ENCODE results near the gene ZMYND8. TPM values are rescaled to one million over a fixed set of nuclear protein-coding genes. Genes with fewer than 3 reads are reported as not detected.

ZMYND8 gene
- total and polyA plus RNA-seq, 10 of the 15 experiments (the other 5 are each of a cell fraction or from before 2014, with no cell fraction given) = 12.9 to 54.8 (median 23.1) TPM

DNA sequence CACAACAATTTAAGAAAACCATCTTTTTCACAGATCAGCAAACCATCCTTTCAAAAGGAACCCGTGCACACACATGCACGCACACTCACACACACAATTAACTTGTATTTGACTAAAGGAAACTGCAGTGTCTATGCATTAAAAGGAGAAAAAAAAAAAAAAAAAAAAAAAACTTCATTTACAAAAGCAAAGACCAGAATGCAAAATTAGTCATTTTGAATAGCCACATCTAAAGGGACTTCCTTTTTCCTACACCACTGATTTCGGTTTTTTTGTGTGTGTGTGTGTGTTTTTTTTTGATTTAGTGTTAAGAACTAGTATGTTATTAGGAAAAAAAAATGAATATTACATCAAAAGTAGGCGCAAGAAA lies 6.3 kb downstream of the ZMYND8 start (continued):
- TF ChIP-seq, protein P1, sequence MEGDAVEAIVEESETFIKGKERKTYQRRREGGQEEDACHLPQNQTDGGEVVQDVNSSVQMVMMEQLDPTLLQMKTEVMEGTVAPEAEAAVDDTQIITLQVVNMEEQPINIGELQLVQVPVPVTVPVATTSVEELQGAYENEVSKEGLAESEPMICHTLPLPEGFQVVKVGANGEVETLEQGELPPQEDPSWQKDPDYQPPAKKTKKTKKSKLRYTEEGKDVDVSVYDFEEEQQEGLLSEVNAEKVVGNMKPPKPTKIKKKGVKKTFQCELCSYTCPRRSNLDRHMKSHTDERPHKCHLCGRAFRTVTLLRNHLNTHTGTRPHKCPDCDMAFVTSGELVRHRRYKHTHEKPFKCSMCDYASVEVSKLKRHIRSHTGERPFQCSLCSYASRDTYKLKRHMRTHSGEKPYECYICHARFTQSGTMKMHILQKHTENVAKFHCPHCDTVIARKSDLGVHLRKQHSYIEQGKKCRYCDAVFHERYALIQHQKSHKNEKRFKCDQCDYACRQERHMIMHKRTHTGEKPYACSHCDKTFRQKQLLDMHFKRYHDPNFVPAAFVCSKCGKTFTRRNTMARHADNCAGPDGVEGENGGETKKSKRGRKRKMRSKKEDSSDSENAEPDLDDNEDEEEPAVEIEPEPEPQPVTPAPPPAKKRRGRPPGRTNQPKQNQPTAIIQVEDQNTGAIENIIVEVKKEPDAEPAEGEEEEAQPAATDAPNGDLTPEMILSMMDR (IDR thresholded peaks at IDR 0.05 in 2 of 3, conservative IDR thresholded peaks at IDR 0.05 in 1 of 3; ENCODE audit: control insufficient read depth in 2 of 3, extremely low read depth in 1 of 3, insufficient read depth in 1 of 3, low read depth in 3 of 3, low read length in 3 of 3) = no peak
- TF ChIP-seq, protein P2, sequence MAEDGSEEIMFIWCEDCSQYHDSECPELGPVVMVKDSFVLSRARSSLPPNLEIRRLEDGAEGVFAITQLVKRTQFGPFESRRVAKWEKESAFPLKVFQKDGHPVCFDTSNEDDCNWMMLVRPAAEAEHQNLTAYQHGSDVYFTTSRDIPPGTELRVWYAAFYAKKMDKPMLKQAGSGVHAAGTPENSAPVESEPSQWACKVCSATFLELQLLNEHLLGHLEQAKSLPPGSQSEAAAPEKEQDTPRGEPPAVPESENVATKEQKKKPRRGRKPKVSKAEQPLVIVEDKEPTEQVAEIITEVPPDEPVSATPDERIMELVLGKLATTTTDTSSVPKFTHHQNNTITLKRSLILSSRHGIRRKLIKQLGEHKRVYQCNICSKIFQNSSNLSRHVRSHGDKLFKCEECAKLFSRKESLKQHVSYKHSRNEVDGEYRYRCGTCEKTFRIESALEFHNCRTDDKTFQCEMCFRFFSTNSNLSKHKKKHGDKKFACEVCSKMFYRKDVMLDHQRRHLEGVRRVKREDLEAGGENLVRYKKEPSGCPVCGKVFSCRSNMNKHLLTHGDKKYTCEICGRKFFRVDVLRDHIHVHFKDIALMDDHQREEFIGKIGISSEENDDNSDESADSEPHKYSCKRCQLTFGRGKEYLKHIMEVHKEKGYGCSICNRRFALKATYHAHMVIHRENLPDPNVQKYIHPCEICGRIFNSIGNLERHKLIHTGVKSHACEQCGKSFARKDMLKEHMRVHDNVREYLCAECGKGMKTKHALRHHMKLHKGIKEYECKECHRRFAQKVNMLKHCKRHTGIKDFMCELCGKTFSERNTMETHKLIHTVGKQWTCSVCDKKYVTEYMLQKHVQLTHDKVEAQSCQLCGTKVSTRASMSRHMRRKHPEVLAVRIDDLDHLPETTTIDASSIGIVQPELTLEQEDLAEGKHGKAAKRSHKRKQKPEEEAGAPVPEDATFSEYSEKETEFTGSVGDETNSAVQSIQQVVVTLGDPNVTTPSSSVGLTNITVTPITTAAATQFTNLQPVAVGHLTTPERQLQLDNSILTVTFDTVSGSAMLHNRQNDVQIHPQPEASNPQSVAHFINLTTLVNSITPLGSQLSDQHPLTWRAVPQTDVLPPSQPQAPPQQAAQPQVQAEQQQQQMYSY (CRISPR knock-in tag; IDR thresholded peaks at IDR 0.05) = no peak
- TF ChIP-seq, protein P3, sequence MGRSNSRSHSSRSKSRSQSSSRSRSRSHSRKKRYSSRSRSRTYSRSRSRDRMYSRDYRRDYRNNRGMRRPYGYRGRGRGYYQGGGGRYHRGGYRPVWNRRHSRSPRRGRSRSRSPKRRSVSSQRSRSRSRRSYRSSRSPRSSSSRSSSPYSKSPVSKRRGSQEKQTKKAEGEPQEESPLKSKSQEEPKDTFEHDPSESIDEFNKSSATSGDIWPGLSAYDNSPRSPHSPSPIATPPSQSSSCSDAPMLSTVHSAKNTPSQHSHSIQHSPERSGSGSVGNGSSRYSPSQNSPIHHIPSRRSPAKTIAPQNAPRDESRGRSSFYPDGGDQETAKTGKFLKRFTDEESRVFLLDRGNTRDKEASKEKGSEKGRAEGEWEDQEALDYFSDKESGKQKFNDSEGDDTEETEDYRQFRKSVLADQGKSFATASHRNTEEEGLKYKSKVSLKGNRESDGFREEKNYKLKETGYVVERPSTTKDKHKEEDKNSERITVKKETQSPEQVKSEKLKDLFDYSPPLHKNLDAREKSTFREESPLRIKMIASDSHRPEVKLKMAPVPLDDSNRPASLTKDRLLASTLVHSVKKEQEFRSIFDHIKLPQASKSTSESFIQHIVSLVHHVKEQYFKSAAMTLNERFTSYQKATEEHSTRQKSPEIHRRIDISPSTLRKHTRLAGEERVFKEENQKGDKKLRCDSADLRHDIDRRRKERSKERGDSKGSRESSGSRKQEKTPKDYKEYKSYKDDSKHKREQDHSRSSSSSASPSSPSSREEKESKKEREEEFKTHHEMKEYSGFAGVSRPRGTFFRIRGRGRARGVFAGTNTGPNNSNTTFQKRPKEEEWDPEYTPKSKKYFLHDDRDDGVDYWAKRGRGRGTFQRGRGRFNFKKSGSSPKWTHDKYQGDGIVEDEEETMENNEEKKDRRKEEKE (IDR thresholded peaks at IDR 0.05) = no peak
- no peak for TF ChIP-seq SUZ12 (IDR thresholded peaks at IDR 0.05; ENCODE audit: unreplicated experiment)
- TF ChIP-seq, protein P4, sequence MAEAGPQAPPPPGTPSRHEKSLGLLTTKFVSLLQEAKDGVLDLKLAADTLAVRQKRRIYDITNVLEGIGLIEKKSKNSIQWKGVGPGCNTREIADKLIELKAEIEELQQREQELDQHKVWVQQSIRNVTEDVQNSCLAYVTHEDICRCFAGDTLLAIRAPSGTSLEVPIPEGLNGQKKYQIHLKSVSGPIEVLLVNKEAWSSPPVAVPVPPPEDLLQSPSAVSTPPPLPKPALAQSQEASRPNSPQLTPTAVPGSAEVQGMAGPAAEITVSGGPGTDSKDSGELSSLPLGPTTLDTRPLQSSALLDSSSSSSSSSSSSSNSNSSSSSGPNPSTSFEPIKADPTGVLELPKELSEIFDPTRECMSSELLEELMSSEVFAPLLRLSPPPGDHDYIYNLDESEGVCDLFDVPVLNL (IDR thresholded peaks at IDR 0.05; ENCODE audit: low read depth, low read length) = no peak
- 0 out of 2 replicates have a peak, but pooled peaks have one; percentile 51 for TF ChIP-seq MTA3 (IDR thresholded peaks at IDR 0.05; ENCODE audit: borderline replicate concordance, low read length)
- TF ChIP-seq YBX1 (IDR thresholded peaks at IDR 0.05) = no peak
- TF ChIP-seq, protein P5, sequence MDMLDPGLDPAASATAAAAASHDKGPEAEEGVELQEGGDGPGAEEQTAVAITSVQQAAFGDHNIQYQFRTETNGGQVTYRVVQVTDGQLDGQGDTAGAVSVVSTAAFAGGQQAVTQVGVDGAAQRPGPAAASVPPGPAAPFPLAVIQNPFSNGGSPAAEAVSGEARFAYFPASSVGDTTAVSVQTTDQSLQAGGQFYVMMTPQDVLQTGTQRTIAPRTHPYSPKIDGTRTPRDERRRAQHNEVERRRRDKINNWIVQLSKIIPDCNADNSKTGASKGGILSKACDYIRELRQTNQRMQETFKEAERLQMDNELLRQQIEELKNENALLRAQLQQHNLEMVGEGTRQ (IDR thresholded peaks at IDR 0.05; ENCODE audit: borderline replicate concordance, low read depth, low read length) = no peak
- TF ChIP-seq CHD2 (IDR thresholded peaks at IDR 0.05; ENCODE audit: borderline replicate concordance, low read depth, low read length) = no peak
- TF ChIP-seq, protein P6, sequence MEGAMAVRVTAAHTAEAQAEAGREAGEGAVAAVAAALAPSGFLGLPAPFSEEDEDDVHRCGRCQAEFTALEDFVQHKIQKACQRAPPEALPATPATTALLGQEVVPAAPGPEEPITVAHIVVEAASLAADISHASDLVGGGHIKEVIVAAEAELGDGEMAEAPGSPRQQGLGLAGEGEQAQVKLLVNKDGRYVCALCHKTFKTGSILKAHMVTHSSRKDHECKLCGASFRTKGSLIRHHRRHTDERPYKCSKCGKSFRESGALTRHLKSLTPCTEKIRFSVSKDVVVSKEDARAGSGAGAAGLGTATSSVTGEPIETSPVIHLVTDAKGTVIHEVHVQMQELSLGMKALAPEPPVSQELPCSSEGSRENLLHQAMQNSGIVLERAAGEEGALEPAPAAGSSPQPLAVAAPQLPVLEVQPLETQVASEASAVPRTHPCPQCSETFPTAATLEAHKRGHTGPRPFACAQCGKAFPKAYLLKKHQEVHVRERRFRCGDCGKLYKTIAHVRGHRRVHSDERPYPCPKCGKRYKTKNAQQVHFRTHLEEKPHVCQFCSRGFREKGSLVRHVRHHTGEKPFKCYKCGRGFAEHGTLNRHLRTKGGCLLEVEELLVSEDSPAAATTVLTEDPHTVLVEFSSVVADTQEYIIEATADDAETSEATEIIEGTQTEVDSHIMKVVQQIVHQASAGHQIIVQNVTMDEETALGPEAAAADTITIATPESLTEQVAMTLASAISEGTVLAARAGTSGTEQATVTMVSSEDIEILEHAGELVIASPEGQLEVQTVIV (IDR thresholded peaks at IDR 0.05; ENCODE audit: borderline replicate concordance, partially characterized antibody) = no peak
- 0 out of 2 replicates have a peak, but pooled peaks have one; percentile 21 for TF ChIP-seq BMI1 (IDR thresholded peaks at IDR 0.05; ENCODE audit: borderline replicate concordance)
- no peak for TF ChIP-seq MEF2A (IDR thresholded peaks at IDR 0.05; ENCODE audit: insufficient read depth, low read depth, low read length)
- no peak for TF ChIP-seq PML (IDR thresholded peaks at IDR 0.05; ENCODE audit: low read length)
- TF ChIP-seq BCL11A (IDR thresholded peaks at IDR 0.05; ENCODE audit: low read depth, low read length) = peak; percentile 48; the same call in 1 of the 2 replicates
- no peak for TF ChIP-seq SMC3 (IDR thresholded peaks at IDR 0.05; ENCODE audit: borderline replicate concordance, low read length)
- TF ChIP-seq SMAD5 (IDR thresholded peaks at IDR 0.05; ENCODE audit: low read depth) = no peak
- TF ChIP-seq KDM1A (IDR thresholded peaks at IDR 0.05; ENCODE audit: borderline replicate concordance) = no peak

All from GM12878 (cell line).